CD4-positive, alpha-beta T cell treated with Interleukin-15 for 1 hour (primary cell): ENCODE results near the gene DUSP22.
"Not testable (repeated sequence)": the region's sequence is repeated elsewhere in the genome, so short reads cannot be mapped to it uniquely, and the experiment has no call there.

ENCODE experiments used
- DNase-seq: peaks from one replicate; pipeline ENCODE4 v3.0.0-alpha.2; 2020

Gene DUSP22

GRCh38 chr6:291697-292505 lies at the start of gene DUSP22:
DUSP22 (plus strand) TSS chr6:292487; CDS start chr6:292540, 53 bp downstream.
- peak; percentile 87 for DNase-seq

- peak; percentile 29 for DNase-seq
Measured at GRCh38 chr6:246352-246751, 45.9 kb upstream of the DUSP22 start.

GRCh38 chr6:247351-247750 lies 44.9 kb upstream of the DUSP22 start:
- no peak for DNase-seq

GRCh38 chr6:248046-248445 lies 44.2 kb upstream of the DUSP22 start:
- not testable (repeated sequence) for DNase-seq

GRCh38 chr6:250676-251075 lies 41.6 kb upstream of the DUSP22 start:
- no peak for DNase-seq

- DNase-seq, result no peak
Measured at GRCh38 chr6:251920-252319, 40.4 kb upstream of the DUSP22 start.

- DNase-seq, result no peak
Measured at GRCh38 chr6:252775-253535, 39.3 kb upstream of the DUSP22 start.

GRCh38 chr6:254016-254415 lies 38.3 kb upstream of the DUSP22 start:
- DNase-seq, result no peak

GRCh38 chr6:255041-255750 lies 37.1 kb upstream of the DUSP22 start:
- DNase-seq, result no peak

GRCh38 chr6:255751-256083 lies 36.6 kb upstream of the DUSP22 start:
- DNase-seq, result no peak

- no peak for DNase-seq
Measured at GRCh38 chr6:256169-256568, 36.1 kb upstream of the DUSP22 start.

GRCh38 chr6:257031-257725 lies 35.1 kb upstream of the DUSP22 start:
- DNase-seq, result no peak

- DNase-seq, result no peak
Measured at GRCh38 chr6:257774-258173, 34.5 kb upstream of the DUSP22 start.

- DNase-seq, result no peak
Measured at GRCh38 chr6:259316-259715, 33.0 kb upstream of the DUSP22 start.

GRCh38 chr6:259901-260508 lies 32.3 kb upstream of the DUSP22 start:
- DNase-seq, result no peak

GRCh38 chr6:264626-265025 lies 27.7 kb upstream of the DUSP22 start:
- no peak for DNase-seq

- DNase-seq, result no peak
Measured at GRCh38 chr6:268394-268935, 23.8 kb upstream of the DUSP22 start.

- no peak for DNase-seq
Measured at GRCh38 chr6:273551-274058, 18.7 kb upstream of the DUSP22 start.

GRCh38 chr6:277746-278145 lies 14.5 kb upstream of the DUSP22 start:
- DNase-seq, result no peak

- no peak for DNase-seq
Measured at GRCh38 chr6:278494-278893, 13.8 kb upstream of the DUSP22 start.

GRCh38 chr6:279341-280029 lies 12.8 kb upstream of the DUSP22 start:
- DNase-seq, result no peak
